HTERT RPE-1 (cell line): ENCODE measurements around the gene CLTRN.

Experiments
- in situ Hi-C: fragments of 300-500 bp; cut with MboI; formaldehyde crosslinking; loops from 4 replicates; pipeline ENCODE4 v1.14.3; 2020; ENCODE audit warnings: low sequenced_read_pairs

CLTRN gene

DNA sequence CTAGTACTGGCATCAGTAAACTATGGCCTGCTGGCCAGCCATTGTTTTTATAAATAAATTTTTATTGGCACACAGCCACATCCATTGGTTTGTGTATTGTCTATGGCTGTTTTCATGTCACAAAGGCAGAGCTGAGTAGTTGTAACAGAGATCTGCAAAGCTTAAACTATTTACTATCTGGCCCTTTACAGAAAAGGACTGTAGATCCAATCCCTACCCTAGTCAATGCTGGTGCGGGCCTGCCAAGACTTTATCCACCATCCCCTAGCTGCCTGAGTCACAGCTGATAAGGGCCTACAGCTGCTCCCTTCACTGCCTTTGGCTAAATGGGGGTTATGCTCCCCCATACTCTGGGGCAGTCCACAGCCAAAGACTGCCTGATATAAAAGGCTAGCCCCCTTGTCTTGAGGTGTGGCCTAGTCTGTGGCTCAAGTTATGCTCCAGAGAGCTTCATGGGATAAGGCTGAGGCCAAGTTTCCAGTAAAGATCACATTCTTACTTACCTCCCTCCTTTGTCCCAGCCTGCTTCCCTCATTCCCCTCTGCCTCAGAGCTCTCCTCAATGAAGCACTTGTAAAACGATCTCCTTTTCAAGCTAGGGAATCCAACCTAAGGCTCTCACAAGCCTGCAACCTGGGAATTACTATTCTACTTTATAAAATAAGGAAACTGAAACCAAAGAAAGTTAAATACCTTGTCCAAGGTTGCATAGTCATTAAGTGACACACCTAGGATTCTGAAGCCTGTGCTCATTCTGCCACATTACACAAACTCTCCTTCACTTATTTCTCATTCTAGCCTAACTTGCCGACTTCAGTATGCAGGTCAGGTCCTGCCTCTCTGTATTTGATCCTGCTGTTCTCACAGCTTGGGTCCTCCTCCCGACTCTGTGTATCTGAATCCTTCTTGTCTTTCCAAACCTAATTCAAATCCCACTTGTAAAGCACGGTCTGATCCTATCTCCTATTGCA lies 84.5 kb downstream of the CLTRN start:
- in situ Hi-C loops = no loop called here
